Activated CD4-positive, CD25-positive, alpha-beta regulatory T cell treated with anti-CD3 and anti-CD28 coated beads, Interleukin-2, amount 50 U/mL, for 16 hours (primary cell): ENCODE results near the gene NLGN1.
"Not testable (repeated sequence)": the region's sequence is repeated elsewhere in the genome, so short reads cannot be mapped to it uniquely, and the experiment has no call there.

Experiments
- DNase-seq: peaks from one replicate; pipeline ENCODE4 v3.0.0-alpha.2; 2020; ENCODE audit warnings: low read depth, low spot score

Gene NLGN1

DNA sequence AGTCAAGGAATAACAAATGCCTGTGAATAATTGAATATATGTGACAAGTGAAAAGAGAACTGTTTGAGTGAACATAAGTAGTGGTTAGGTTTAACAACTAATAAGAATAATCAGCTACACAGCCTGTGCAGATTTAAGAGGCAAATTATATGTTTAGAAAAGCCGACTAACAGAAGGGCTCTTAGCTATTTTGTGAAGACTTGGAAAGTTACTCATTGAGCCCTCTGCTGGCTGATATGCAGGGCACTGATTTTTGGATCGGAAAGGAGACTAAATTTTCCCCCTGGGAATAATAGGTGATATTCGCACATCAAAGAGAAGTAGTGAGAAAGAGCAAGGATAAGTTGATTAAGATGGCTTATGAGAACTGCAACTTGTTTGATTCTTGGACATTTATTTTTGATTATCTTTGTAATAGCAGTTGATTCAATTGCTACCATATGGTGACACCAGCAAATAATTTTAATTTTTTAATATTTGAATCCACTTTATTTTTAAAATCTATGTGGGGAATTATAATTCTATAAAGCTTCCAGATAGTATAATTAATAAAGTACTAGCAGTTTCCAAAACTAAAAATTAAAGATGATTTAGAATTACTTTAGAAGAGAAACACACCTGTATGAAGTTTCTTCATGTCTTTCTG, 156.2 kb downstream of the NLGN1 start:
- no peak for DNase-seq

DNA sequence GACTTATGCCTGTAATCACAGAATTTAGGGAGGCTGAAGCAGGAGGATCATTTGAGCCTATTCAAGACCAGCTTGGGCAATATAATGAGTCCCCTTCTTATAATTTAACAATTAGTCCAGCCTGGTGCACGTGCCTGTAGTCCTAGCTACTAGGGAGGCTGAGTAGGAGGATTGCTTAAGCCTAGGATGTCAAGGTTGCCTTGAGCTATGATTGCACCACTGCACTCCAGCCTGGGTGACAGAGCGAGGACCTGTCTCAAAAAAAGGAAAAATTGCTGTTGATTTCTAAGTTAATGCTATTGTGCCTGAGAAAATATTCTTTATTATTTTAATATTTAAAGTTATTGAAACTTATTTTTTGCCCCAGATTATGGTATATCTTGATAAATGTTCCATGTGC, 159.0 kb downstream of the NLGN1 start:
- DNase-seq: no peak

DNA sequence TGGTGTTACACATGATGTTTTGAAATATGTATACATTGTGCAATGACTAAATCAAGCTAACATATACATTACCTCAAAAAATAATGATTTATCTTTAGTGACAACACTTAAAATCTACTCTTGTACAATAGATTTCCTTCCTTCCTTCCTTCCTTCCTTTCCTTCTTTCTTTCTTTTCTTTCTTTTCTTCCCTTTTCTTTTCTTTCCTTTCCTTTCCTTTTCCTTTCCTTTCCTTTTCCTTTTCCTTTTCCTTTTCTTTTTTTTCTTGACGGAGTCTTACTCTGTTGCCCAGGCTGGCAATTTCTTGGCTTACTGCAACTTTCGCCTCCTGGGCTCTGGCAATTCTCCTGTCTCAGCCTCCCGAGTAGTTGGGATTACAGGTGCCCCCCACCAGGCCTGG, 170.5 kb downstream of the NLGN1 start:
- no peak for DNase-seq

DNA sequence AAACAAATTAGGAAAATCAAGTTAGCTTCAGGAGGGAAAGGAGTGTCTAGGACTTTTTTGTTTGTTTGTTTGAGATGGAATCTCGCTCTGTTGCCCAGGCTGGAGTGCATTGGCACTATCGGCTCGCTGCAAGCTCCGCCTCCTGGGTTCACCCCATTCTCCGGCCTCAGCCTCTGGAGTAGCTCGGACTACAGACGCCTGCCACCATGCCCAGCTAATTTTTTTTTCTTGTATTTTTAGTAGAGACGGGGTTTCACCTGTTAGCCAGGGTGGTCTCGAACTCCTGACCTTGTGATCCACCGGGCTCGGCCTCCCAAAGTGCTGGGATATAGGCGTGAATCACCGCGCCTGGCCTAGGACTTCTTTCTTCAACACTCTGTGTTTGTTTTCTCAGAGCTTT, 171.1 kb downstream of the NLGN1 start:
- DNase-seq: no peak

DNA sequence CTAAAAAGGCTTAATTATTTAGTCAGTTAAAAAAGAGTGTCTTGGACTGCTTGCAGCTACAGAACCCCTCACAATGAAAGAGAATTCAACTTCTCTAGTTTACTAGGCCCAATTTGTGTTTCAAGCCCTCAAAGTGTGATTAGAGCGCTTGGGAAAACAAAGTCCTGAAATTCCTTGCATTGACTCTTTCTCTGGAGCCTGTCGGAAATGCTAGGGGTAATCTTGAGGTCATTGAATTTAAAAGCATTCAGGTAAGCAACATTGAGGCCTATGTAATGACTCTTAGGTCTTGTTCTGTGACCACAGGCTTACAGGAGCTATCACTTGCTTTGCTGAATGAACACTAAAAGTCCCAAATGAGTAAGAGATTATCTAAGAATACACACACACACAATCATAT, 186.0 kb downstream of the NLGN1 start:
- DNase-seq: no peak

DNA sequence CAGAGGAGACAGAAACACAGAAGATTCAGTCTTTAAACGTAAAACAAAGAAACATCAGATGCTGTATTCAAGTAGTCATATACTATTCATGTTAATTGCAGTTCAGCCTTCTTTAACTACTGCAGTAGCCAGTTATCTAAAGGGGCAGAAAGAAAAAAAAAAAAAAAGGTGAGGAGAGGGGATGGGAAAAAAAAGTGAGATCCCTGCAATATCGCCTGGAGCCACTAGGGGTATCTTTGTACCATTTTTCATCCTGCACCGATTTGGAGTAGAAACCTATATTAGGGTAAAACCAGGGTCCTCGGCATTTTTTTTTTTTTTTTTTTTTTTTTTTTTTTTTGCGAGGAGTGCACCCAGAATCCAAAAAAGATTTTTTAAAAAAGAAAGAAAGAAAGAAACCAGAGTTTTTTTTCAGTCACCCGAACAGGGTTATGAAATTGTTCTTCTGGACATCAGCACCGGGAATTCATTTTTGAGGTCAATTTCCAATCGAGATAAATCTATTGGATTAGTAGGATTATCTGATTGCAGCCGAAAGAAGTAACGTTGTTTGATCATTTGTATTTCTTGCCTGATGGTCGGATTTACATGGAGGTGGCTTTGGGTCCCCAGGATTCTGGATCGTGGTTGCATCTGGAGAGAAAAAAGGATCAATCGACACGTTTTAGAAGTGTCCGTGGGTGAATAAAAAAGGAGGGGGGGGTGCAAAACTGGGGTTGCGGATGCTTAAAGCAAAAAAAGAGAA, 186.7 kb downstream of the NLGN1 start:
- DNase-seq: no peak

DNA sequence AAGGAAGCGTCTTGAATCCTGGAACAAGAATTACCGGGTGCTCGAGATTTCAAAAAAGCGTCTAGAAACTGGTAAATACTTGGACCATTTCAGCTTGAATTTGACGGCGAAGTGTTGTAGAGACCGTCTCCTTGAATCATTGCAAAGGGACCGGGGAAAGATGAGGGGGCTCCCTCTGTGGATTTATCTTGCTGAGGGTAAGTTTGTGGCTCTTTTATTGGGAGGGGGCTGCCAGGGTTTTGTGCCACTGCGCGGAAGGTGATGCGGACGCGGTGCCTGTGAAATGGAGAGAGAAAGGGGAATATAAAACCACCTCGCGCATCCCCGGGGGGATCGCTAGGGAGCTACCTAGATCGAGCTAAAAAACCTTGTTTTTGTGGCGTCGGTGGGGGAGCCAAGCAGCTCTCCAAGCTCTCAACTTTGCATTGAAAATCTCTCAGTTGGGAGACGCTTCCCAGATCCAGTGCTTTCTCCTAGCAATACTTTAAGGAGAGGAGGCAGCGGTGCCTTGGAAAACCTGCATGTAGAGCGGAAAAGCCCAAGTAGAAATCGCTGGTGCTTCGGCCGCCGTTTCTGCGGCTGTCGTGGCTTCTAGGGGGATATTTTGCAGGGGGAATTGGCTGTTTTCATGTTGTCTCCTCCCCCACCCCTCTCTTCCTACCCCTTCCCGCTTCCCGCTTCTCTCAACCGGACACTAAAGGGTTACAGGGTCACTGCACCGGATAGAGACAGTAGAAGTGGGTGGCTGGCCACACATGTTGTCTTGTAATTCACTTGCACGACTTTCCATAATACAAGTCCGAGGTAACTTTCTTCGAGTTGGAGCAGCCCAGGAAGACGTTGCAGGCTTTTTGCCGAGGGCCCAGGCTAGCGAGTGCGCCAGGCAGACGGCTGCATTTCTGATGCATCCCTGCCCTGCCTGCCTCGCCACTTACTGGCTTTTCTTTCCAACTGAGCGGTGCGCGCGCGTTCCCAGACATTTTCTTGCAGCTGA, 187.6 kb downstream of the NLGN1 start:
- no peak for DNase-seq

DNA sequence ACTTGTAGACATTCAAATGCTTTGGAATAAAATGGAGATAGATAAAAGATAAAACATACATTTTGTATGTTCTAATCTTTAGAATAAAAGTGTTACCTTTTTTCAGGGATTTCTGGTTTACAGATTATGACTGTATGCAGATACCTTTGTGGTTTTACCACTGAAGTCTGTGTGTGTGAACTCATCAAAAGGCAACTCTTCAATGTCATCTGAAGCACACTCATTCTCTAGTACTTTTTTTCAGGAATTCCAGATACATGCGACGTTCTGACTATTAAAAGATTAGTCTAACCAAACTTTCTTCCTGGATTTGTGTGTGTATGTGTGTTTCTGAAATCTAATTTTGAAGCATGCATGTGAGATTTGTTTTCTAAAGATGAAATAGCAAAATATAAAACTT, 188.6 kb downstream of the NLGN1 start:
- DNase-seq: no peak

DNA sequence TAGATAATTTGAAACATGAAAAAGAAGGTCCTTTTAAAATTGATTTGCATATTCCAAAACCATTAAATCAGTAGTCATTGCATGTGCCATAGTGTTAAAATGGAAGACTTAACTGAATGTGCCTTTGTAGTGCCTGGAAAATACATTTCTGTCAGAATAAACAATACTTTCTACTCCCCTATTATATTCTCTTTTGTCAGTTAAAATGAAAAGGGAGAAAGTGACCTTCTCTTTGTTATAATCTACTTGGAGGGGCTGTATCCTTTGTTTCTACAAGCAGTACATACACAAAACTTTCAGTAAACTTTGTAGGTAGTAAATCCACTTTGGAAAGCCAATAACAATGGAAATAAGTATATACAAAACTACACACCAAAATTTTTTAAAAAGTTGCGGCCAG, 189.5 kb downstream of the NLGN1 start:
- no peak for DNase-seq

DNA sequence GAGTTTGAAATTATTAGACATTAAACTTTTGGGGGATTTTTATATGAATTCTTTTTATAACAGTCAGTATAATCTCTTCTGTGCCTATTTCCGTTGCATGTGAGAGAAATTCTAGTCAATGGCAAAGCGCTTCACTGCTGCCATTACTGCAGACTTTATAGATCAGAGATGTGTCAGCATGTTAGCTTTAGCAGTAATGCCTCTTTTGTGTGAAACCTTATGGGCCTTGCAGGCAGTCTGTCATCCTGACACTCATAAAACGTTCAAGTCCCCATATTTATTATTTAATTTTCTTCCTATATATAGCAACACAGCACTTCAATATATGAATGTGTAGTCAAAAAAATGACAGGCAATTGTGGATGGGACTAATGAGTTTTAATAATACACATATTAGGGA, 191.0 kb downstream of the NLGN1 start:
- no peak for DNase-seq

DNA sequence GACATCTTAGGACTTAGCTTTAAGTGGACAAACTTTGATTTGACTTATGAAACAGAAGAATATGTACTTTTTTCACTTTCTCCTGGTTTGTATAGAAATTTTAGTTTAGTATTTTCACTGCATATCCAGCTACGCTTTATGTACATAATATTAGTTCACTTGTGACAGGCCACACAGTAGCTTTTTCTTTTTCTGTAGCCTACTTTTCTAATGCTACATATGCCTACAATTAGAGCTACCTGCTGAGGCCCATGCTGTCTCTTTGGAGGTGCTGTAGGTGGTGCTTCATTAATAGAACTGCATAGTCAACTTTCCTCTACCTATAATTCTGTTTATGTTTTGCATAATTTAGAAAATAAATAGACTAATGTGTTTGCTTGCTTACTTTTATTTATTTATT, 191.6 kb downstream of the NLGN1 start:
- no peak for DNase-seq

DNA sequence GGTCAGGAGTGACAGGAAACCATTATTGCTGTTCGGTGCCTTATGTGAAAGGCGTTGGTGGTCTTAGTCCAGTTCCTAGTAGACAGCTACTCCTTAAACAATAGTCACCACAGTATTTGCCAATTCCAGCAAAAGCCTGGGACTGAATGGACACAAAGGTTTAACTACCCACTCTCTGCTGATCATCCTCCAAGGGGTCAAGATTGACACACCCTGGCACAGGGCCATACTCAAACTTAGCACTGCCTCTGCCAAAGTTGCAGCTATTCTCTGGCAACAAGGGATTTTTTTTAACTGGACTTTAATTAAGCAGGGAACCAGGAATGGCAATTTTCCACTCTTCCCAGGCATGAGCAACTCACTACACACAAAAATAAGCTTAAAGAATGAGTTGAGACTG, 193.9 kb downstream of the NLGN1 start:
- DNase-seq: no peak

DNA sequence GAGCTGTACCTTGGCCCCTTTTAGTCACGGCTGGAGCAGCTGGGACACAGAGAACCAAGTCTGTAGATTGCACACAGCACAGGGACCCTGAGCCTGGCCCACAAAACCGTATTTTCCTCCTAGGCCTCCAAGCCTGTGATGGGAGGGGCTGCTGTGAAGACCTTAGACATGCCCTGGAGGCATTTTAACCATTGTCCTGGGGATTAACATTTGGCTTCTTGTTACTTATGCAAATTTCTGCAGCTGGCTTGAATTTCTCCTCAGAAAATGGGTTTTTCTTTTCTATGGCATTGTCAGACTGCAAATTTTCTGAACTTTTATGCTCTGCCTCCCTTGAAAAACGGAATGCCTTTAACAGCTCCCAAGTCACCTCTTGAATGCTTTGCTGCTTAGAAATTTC, 197.3 kb downstream of the NLGN1 start:
- DNase-seq: not testable (repeated sequence)

DNA sequence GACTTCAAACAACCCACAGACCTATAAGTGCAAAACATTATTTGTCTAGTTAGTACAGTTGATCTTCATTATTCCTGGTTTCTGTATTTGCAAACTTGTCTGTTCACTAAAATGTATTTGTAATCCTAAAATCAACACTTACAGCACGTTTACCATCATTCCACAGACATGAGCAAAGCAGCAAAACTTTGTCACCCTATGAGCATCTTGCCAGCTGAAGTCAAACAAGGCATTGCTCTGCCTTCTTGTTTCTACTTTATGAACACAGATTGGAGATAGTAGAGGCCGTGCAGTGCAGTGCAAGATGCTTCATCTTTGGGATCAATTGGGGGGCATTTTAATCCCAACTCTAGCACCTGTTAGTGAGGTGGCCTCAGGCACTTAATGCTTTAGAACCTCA, 202.1 kb downstream of the NLGN1 start:
- DNase-seq: no peak

DNA sequence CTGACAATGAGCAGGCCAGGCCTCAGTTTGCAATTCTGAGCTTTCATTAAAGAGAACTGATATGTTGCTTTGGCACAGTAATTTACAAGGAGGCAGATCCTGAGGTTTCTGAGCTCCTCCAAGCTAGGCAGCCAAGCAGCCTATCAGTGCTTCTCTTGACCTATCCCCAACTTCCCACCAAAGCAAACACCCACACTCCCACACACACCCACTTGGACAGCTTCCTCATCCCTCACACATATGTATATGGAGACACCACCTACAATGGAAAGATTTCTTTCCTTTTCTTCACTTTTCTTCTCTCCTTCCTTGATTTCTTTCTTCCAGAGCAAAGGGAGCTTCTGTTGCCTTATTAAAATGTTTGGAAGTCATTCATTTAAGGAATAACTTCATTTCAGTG, 217.0 kb downstream of the NLGN1 start:
- no peak for DNase-seq

DNA sequence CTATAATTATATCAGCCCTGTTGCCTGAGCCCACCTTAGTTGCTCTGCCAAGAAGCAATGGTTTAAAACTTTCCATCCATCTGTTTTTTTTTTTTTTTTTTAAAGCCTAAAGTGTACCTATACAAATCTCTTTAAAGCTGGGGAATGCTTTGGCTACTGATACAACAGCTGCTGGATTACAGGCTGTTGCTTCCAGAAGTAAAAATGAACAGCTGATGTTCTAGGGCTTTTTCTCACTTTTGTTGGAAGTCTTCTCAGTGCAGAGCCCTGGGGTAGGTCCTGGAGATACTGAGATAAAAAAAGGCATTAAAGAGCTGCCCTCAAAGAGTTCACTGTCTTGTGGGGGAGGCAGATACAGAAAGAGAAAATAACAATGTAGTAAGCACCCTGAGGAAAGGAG, 218.1 kb downstream of the NLGN1 start:
- DNase-seq: no peak

DNA sequence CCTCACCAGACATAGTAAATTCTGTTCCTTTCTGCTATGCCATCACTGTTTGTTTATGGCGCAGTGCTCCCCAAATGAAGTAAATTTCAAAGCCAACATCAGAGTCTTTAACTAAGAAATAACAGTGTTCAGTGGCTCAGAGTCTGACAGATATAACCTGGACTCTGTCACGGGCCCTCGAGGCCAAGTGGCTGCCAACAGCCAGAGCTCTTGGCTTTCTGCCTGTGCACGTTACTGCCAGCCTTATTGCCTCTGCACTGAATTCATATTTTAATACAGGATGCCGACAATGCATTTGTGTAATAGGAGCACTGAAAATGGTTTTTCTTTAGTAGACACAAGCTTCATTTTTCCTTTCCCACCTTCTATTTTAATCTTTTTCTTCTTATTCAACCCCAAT, 219.9 kb downstream of the NLGN1 start:
- no peak for DNase-seq

DNA sequence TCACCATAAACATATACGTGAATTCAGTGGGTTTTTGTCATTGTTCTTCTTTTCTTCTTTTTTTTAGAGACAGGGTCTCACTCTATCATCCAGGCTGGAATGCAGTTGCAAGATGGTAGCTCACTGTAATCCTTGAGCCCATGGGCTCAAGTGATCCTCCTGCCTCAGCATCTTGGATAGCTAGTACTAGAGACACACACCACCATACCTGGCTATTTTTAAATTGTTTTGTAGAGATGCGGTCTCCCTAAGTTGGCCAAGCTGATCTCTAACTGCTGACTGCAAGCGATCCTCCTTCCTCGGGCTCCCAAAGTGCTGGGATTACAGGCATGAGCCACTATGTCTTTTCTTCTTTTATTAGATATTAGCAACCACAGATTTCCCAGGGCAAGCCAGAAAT, 220.6 kb downstream of the NLGN1 start:
- no peak for DNase-seq

DNA sequence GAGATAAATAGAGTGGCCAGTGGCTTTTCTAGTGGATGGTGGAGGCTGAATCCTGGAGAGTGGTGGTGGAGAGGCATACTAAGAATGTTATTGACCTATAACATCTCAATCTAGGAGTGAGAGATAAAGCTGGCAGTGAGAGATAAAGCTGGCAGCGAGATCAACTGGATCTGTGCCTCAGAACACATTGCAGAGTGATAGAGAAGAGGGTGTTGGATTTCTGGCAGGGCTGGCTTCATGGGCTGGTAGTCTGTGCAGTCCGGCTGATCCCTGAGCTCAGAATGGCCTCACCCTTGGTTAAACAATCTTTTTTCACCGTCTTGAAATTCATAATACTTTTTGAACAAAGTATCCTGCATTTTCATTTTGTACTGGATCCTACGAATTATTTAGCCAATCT, 221.2 kb downstream of the NLGN1 start:
- no peak for DNase-seq

DNA sequence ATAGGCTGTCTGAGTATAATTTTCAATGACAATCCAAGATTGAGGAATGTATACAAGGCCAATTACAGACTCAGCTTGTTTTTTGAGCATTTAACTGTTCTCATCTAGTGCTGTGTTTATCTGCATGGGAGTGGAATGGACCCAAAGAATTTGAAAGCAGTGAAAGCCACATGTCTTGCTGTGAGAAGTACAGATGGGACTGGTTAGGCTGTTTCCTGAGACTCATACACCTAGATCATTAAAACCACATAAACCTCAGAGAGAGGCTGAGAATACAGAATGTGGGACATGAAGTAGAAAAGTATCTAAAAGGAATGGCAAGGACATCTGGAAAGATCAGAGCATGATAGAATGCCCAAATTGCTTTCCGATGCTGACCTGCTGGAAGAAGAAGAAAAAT, 224.6 kb downstream of the NLGN1 start:
- no peak for DNase-seq

DNA sequence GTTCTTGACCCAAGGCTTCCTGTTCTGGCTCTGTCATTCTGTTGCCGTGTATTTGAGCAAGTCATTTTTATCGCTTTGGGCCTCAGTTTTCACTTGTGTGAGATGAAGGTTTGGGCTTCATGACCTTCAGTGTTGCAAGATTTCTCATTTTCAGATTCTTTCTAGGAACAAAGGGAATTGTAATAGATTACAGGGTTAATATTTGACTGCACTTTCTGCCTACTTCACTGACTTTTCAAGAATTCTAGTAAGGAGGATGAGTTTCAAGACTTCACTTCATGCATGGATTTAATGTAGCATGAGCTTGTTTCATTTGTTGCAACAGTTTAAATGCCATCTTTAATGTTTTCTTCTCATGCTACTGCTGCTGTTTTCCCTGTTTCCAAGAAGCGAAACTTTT, 226.5 kb downstream of the NLGN1 start:
- no peak for DNase-seq

DNA sequence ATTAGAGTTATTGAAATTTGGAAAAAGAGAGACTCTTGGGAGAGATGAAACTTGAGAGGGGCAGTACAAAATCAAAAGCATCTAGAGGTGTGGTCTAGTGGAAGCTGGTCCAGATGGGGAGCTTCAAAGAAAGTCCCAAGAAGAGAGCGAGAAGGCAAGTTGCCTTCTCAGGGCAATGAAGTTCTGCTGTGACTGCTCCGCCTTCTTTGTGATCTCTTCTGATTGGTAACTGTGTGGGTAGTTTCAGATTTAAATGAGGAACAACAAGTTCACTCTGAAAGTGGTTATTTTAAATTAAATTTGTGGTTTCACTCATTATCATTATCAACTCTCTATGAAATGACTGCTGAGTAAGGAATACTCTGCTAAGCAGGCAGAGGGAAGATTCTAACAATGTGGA, 233.3 kb downstream of the NLGN1 start:
- DNase-seq: no peak

DNA sequence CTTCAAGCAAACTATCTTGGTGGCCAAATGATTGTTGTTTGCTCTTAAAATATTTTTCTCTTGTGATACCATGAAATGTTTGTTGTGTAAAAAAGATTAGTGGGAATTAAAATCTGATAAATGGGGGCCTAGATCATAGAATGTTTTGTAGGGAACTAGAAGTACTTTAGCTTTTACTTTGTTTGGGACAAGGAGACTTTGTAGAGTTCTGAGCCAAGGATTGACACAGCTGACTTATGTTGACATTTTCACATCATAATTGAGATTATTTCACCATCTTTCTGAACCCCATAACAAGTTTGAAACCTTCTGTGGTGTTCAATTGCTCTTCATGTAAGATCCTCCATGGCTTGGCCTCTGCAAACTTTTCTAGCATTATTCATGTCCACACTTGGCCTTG, 235.4 kb downstream of the NLGN1 start:
- no peak for DNase-seq
